OCI-LY7 (cell line): ENCODE data around the gene CCDC178. TPM values are rescaled to one million over a fixed set of nuclear protein-coding genes. Genes with fewer than 3 reads are reported as not detected.

Experiments used
- BruUV-seq: library from RNA; stranded (reverse); fragments of 400-500 nt; replicated peaks from 2 replicates; lab custom pipeline; 2021; lab: Mats Ljungman, UMichigan
- CTCF ChIA-PET: fragments of 300-600 bp; sonication (Branson Sonifier 250); formaldehyde crosslinking; loops from one replicate; lab custom pipeline; 2022; ENCODE audit warnings: antibody characterized with exemption; ENCODE audit not compliant: unreplicated experiment; lab: Charles Lee
- POLR2A ChIA-PET: fragments of 300-600 bp; sonication (Branson Sonifier 250); formaldehyde crosslinking; loops from one replicate; lab custom pipeline; 2022; ENCODE audit warnings: antibody characterized with exemption; lab: Charles Lee
- DNase-seq: peaks from one replicate; pipeline ENCODE4 v3.0.0-alpha.2; 2015; ENCODE audit warnings: low spot score
- H2AFZ ChIP-seq: fragments of 200-600 bp; sonication (generic), shearing (Covaris generic); 2 replicates; pipeline ENCODE4 v1.6.1; 2014; ENCODE audit warnings: mild to moderate bottlenecking, antibody characterized with exemption, low read length, moderate library complexity
- H3K27ac ChIP-seq: fragments of 200-600 bp; sonication (generic); 2 replicates; pipeline ENCODE4 v1.5.1; 2014; ENCODE audit warnings: mixed run types, low read depth, mild to moderate bottlenecking, moderate library complexity, low read length, inconsistent platforms; ENCODE audit not compliant: poor library complexity, severe bottlenecking
- H3K36me3 ChIP-seq: fragments of 200-600 bp; sonication (generic); 2 replicates; pipeline ENCODE4 v1.6.1; 2014; ENCODE audit warnings: mild to moderate bottlenecking, antibody characterized with exemption, low read length, moderate library complexity, mixed read lengths; ENCODE audit not compliant: insufficient read depth
- H3K4me1 ChIP-seq: fragments of 200-600 bp; sonication (generic); 2 replicates; pipeline ENCODE4 v1.5.1; 2014; ENCODE audit warnings: mild to moderate bottlenecking, low read length; ENCODE audit not compliant: insufficient read depth, poor library complexity, severe bottlenecking
- H3K4me2 ChIP-seq: fragments of 200-600 bp; sonication (generic); 2 replicates; pipeline ENCODE4 v1.6.1; 2014; ENCODE audit warnings: mild to moderate bottlenecking, low read length
- H3K4me3 ChIP-seq: fragments of 200-600 bp; sonication (generic); 2 replicates; pipeline ENCODE4 v1.5.1; 2014; ENCODE audit warnings: mild to moderate bottlenecking, low read depth, low read length; ENCODE audit not compliant: poor library complexity, severe bottlenecking
- H3K79me2 ChIP-seq: fragments of 200-600 bp; sonication (generic); 2 replicates; pipeline ENCODE4 v1.6.1; 2016; ENCODE audit warnings: low read depth, mild to moderate bottlenecking, low read length, moderate library complexity, mixed read lengths; ENCODE audit not compliant: insufficient read depth
- H3K9me2 ChIP-seq: fragments of 200-600 bp; sonication (generic); 2 replicates; pipeline ENCODE4 v1.6.1; 2016; ENCODE audit warnings: mild to moderate bottlenecking, low read length, mixed read lengths; ENCODE audit not compliant: insufficient read depth
- H3K9me3 ChIP-seq: fragments of 200-600 bp; sonication (generic); 2 replicates; pipeline ENCODE4 v1.6.1; 2014; ENCODE audit warnings: mild to moderate bottlenecking, mixed run types, low read length, mixed read lengths
- H4K20me1 ChIP-seq: fragments of 200-600 bp; sonication (generic); 2 replicates; pipeline ENCODE4 v1.6.1; 2014; ENCODE audit warnings: mild to moderate bottlenecking, antibody characterized with exemption, low read length, moderate library complexity, mixed read lengths; ENCODE audit not compliant: insufficient read depth
- EZH2phosphoT487 ChIP-seq: fragments of 200-600 bp; sonication (generic); IDR thresholded peaks from 2 replicates; pipeline ENCODE4 v1.6.1; 2018; ENCODE audit warnings: low read depth, borderline replicate concordance, mild to moderate bottlenecking, mixed run types, antibody characterized with exemption, low read length, moderate library complexity, mixed read lengths
- intact Hi-C: fragments of 100-400 bp; cut with micrococcal nuclease; formaldehyde crosslinking; loops from one replicate; pipeline ENCODE4 v1.10.0; 2022; ENCODE audit not compliant: unreplicated experiment
- total RNA-seq, 2 experiments: library from RNA; depleted of rRNA in 1 of 2; stranded (reverse); fragments of >200 nt in 1 of 2; shearing (Covaris generic) in 1 of 2; gene quantifications; 2 replicates each; pipeline ENCODE4 v1.2.3, GENCODE V29; 2014 to 2022
- TF ChIP-seq, protein P1 (sequence below): fragments of 200-600 bp; sonication (generic); conservative IDR thresholded peaks from 2 replicates; pipeline ENCODE4 v1.5.1; 2014; ENCODE audit warnings: mild to moderate bottlenecking, antibody characterized with exemption, low read length, moderate library complexity, mixed read lengths

Gene CCDC178
- total RNA-seq, 2 experiments from 2014 or later = not detected

DNA sequence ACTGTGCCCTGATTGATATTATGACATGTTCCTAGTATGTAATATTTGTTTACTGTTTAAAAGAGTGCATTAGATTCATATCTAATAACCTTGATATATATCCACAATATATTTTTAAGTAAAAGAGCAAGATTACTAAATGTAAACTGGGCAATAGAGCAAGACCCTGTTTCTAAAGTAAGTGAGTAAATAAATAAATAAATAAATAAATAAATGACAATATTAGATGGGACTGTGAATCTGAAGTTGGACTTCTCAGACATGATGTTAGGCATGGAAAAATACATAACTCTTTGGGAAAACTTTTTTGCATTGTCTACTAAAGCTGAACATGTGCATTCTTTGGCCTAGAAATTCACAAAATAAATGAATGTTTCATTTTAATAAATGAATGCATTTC, 164.7 kb downstream of the CCDC178 start:
- H3K4me2 ChIP-seq = no peak overlapping the region
- no peaks in the 10 kb centered on the region for H4K20me1 ChIP-seq
- H3K27ac ChIP-seq = no peak overlapping the region
- intact Hi-C loops = no loop called here
- TF ChIP-seq, protein P1, sequence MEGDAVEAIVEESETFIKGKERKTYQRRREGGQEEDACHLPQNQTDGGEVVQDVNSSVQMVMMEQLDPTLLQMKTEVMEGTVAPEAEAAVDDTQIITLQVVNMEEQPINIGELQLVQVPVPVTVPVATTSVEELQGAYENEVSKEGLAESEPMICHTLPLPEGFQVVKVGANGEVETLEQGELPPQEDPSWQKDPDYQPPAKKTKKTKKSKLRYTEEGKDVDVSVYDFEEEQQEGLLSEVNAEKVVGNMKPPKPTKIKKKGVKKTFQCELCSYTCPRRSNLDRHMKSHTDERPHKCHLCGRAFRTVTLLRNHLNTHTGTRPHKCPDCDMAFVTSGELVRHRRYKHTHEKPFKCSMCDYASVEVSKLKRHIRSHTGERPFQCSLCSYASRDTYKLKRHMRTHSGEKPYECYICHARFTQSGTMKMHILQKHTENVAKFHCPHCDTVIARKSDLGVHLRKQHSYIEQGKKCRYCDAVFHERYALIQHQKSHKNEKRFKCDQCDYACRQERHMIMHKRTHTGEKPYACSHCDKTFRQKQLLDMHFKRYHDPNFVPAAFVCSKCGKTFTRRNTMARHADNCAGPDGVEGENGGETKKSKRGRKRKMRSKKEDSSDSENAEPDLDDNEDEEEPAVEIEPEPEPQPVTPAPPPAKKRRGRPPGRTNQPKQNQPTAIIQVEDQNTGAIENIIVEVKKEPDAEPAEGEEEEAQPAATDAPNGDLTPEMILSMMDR = no peak
- no peak for TF ChIP-seq EZH2phosphoT487
- BruUV-seq = no TSS peak
- H3K4me3 ChIP-seq = no peak overlapping the region
- no peaks in the 10 kb centered on the region for H3K36me3 ChIP-seq
- H3K9me2 ChIP-seq = no peaks in the 10 kb centered on the region
- no peaks in the 10 kb centered on the region for H3K9me3 ChIP-seq
- ChIA-PET POLR2A (no interaction called here), CTCF (no interaction called here)
- H2AFZ ChIP-seq = no peak overlapping the region
- no peak for DNase-seq
- no peaks in the 10 kb centered on the region for H3K4me1 ChIP-seq
- no peaks in the 10 kb centered on the region for H3K79me2 ChIP-seq

DNA sequence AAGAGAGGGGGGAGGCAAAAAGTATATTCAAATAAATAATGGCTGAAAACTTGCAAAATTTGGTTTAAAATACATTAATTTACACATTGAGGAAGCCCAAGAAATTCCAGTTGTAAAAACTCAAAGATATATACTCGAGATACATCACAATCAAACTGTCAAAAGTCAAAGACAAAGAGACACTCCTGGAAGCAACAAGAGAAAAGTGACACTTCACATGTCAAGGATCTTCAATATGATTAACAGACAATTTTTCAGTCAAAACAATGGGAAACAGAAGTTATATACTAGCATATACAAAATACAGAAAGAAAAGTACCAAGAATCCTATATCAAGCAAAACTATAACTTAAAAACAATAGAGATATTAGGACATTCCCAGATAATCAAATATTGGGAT, 170.2 kb downstream of the CCDC178 start:
- POLR2A ChIA-PET = no interaction called here
- H3K27ac ChIP-seq = no peak overlapping the region
- no peaks in the 10 kb centered on the region for H3K79me2 ChIP-seq
- no peak overlapping the region for H3K4me3 ChIP-seq
- H3K9me3 ChIP-seq = no peaks in the 10 kb centered on the region
- TF ChIP-seq, protein P1 = no peak
- no peak for TF ChIP-seq EZH2phosphoT487
- H3K4me1 ChIP-seq = no peaks in the 10 kb centered on the region
- no peak for DNase-seq
- CTCF ChIA-PET = no interaction called here
- no peak overlapping the region for H3K4me2 ChIP-seq
- BruUV-seq = no TSS peak
- H2AFZ ChIP-seq = no peak overlapping the region
- H4K20me1 ChIP-seq = no peaks in the 10 kb centered on the region
- no peaks in the 10 kb centered on the region for H3K9me2 ChIP-seq
- no peaks in the 10 kb centered on the region for H3K36me3 ChIP-seq
- intact Hi-C loops = no loop called here

DNA sequence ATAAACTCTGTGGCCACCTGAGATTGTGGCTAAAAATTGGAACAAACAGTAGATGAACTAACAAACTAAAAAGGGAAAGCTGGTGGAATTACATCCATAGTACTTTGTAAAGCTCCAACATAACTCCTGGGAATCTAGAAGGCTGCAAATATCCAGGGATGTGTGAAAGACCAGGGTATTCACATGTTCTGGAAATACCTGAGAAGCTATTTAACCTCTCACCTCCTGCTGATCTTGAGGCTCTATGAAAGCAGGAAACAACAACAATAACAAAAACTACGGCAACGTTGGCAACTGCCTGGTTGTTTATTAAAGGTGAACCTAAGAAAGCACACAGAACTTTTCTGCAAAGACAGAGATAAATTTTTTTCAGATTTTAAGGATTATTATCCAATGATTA, 171.3 kb downstream of the CCDC178 start:
- no peaks in the 10 kb centered on the region for H3K79me2 ChIP-seq
- no peak overlapping the region for H2AFZ ChIP-seq
- H3K4me2 ChIP-seq = no peak overlapping the region
- no peak overlapping the region for H3K27ac ChIP-seq
- no TSS peak for BruUV-seq
- H3K9me3 ChIP-seq = no peaks in the 10 kb centered on the region
- H3K9me2 ChIP-seq = no peaks in the 10 kb centered on the region
- DNase-seq = no peak
- H4K20me1 ChIP-seq = no peaks in the 10 kb centered on the region
- no peak overlapping the region for H3K4me3 ChIP-seq
- intact Hi-C loops = no loop called here
- H3K4me1 ChIP-seq = no peaks in the 10 kb centered on the region
- ChIA-PET CTCF (no interaction called here), POLR2A (no interaction called here)
- H3K36me3 ChIP-seq = no peaks in the 10 kb centered on the region
- TF ChIP-seq, protein P1 = no peak
- no peak for TF ChIP-seq EZH2phosphoT487
